H1 (cell line): ENCODE results near the gene TRIM50. TPM values are rescaled to one million over a fixed set of nuclear protein-coding genes. Genes with fewer than 3 reads are reported as not detected.

ENCODE experiments used
- CTCF ChIA-PET: fragments of 300-600 bp; sonication (Branson Sonifier 250); formaldehyde crosslinking; loops from one replicate; lab custom pipeline; 2021; ENCODE audit not compliant: partially characterized antibody; lab: Charles Lee
- POLR2A ChIA-PET: fragments of 300-600 bp; sonication (Branson Sonifier 250); formaldehyde crosslinking; loops from one replicate; lab custom pipeline; 2021; ENCODE audit warnings: inconsistent platforms; ENCODE audit not compliant: partially characterized antibody; lab: Charles Lee
- DNase-seq, 2 experiments: peaks; one replicate each; pipeline versions ENCODE4 v3.0.0 to v3.0.0-alpha.2; 2010 to 2022; ENCODE audit warnings: low spot score in 2 of 2, low read depth in 1 of 2, mixed read lengths in 1 of 2
- FAIRE-seq: peaks from 2 replicates; lab custom pipeline; 2011; peaks lifted over from hg19 to GRCh38; lab: Jason Lieb, UNC
- H2AFZ ChIP-seq: 2 replicates; pipeline ENCODE4 v1.8.1; 2012; ENCODE audit warnings: low read length, inconsistent platforms
- H2AK5ac ChIP-seq: 2 replicates; pipeline ENCODE4 v1.6.1; 2013; ENCODE audit warnings: low read depth, low read length
- H2BK120ac ChIP-seq: replicated peaks from 2 replicates; pipeline ENCODE3; 2013; ENCODE audit warnings: low read depth, low read length, inconsistent platforms
- H2BK12ac ChIP-seq: 2 replicates; pipeline ENCODE4 v1.6.1; 2013; ENCODE audit warnings: low read depth, low read length
- H2BK15ac ChIP-seq: 2 replicates; pipeline ENCODE4 v1.6.1; 2013; ENCODE audit warnings: low read length
- H2BK20ac ChIP-seq: 2 replicates; pipeline ENCODE4 v1.6.1; 2013; ENCODE audit warnings: low read length
- H2BK5ac ChIP-seq: 2 replicates; pipeline ENCODE4 v1.6.1; 2013; ENCODE audit warnings: low read depth, low read length
- H3K14ac ChIP-seq: 2 replicates; pipeline ENCODE4 v1.6.1; 2013; ENCODE audit warnings: inconsistent platforms; ENCODE audit not compliant: insufficient read length
- H3K18ac ChIP-seq: 2 replicates; pipeline ENCODE4 v1.6.1; 2013; ENCODE audit warnings: low read length; ENCODE audit errors: extremely low read depth
- H3K23ac ChIP-seq: 2 replicates; pipeline ENCODE4 v1.6.1; 2013; ENCODE audit warnings: inconsistent platforms; ENCODE audit not compliant: insufficient read length
- H3K23me2 ChIP-seq: 2 replicates; pipeline ENCODE4 v1.6.1; 2013; ENCODE audit warnings: low read depth, low read length
- H3K27ac ChIP-seq: 2 replicates; pipeline ENCODE4 v1.6.1; 2011; ENCODE audit warnings: low read depth, low read length, inconsistent platforms
- H3K27me3 ChIP-seq, 4 experiments: replicated peaks in 1 of 4; 1 replicate in 1 of 4; 2 replicates in 3 of 4; pipeline versions ENCODE4 v1.6.1 to v1.8.1; 2011 to 2013; ENCODE audit warnings: low read length in 3 of 4, mild to moderate bottlenecking in 3 of 4, inconsistent platforms in 2 of 4, mixed read lengths in 2 of 4, moderate library complexity in 1 of 4; ENCODE audit not compliant: control insufficient read depth in 3 of 4, insufficient read depth in 3 of 4; ENCODE audit errors: extremely low read depth in 1 of 4
- H3K36me3 ChIP-seq, 4 experiments: 2 replicates each; pipeline versions ENCODE4 v1.6.1 to v1.8.1; 2011 to 2013; ENCODE audit warnings: mild to moderate bottlenecking in 4 of 4, low read length in 3 of 4, moderate library complexity in 2 of 4, control low read depth in 1 of 4, inconsistent platforms in 1 of 4; ENCODE audit not compliant: insufficient read depth in 4 of 4, control insufficient read depth in 2 of 4
- H3K4ac ChIP-seq: replicated peaks from 2 replicates; pipeline ENCODE3; 2013; ENCODE audit warnings: low read length, low read depth, mixed read lengths, inconsistent platforms; ENCODE audit not compliant: insufficient read length
- H3K4me1 ChIP-seq, 4 experiments: replicated peaks in 1 of 4; 1 replicate in 1 of 4; 2 replicates in 3 of 4; pipeline versions ENCODE4 v1.6.1 to v1.8.1; 2011 to 2013; ENCODE audit warnings: low read length in 3 of 4, inconsistent platforms in 2 of 4, mixed read lengths in 1 of 4; ENCODE audit not compliant: insufficient read depth in 4 of 4, control insufficient read depth in 3 of 4
- H3K4me2 ChIP-seq, 2 experiments: 2 replicates each; pipeline versions ENCODE4 v1.6.1 to v1.8.1; 2011 to 2013; ENCODE audit warnings: low read depth in 2 of 2, low read length in 2 of 2, control low read depth in 1 of 2, inconsistent platforms in 1 of 2, mild to moderate bottlenecking in 1 of 2; ENCODE audit not compliant: insufficient read depth in 1 of 2
- H3K4me3 ChIP-seq, 4 experiments: fragments of 200-600, 300-600 bp in 1 of 4; sonication (generic), shearing (Covaris generic), sonication (Bioruptor Twin) in 1 of 4; 2 replicates each; pipeline versions ENCODE4 v1.5.1 to v1.8.1; 2011 to 2016; ENCODE audit warnings: low read length in 4 of 4, low read depth in 3 of 4, control low read depth in 2 of 4, inconsistent platforms in 2 of 4, mild to moderate bottlenecking in 2 of 4, mixed read lengths in 1 of 4, moderate library complexity in 1 of 4; ENCODE audit not compliant: insufficient read depth in 2 of 4; ENCODE audit errors: extremely low read depth in 1 of 4
- H3K56ac ChIP-seq: replicated peaks from 2 replicates; pipeline ENCODE3; 2013; ENCODE audit warnings: low read depth, mild to moderate bottlenecking, mixed read lengths, low read length, inconsistent platforms; ENCODE audit not compliant: insufficient read length
- H3K79me1 ChIP-seq: 2 replicates; pipeline ENCODE4 v1.6.1; 2013; ENCODE audit warnings: low read depth, low read length, control low read depth
- H3K79me2 ChIP-seq, 2 experiments: 2 replicates each; pipeline versions ENCODE4 v1.6.1 to v1.8.1; 2012 to 2013; ENCODE audit warnings: low read length in 2 of 2, mild to moderate bottlenecking in 2 of 2, inconsistent platforms in 1 of 2; ENCODE audit not compliant: insufficient read depth in 2 of 2, control insufficient read depth in 1 of 2
- H3K9ac ChIP-seq, 4 experiments: replicated peaks in 1 of 4; 1 replicate in 1 of 4; 2 replicates in 3 of 4; pipeline versions ENCODE4 v1.6.1 to v1.8.1; 2011 to 2013; ENCODE audit warnings: low read depth in 3 of 4, low read length in 3 of 4, control low read depth in 2 of 4, mild to moderate bottlenecking in 2 of 4, moderate library complexity in 2 of 4, inconsistent platforms in 1 of 4; ENCODE audit errors: extremely low read depth in 1 of 4
- H3K9me3 ChIP-seq, 2 experiments: 2 replicates each; pipeline versions ENCODE4 v1.6.1 to v1.8.1; 2012 to 2013; ENCODE audit warnings: mild to moderate bottlenecking in 2 of 2, moderate library complexity in 2 of 2, control low read depth in 1 of 2, inconsistent platforms in 1 of 2, low read depth in 1 of 2, low read length in 1 of 2, mixed read lengths in 1 of 2; ENCODE audit not compliant: insufficient read depth in 2 of 2
- H4K20me1 ChIP-seq, 2 experiments: replicated peaks in 1 of 2; 2 replicates each; pipeline versions ENCODE3 to v1.8.1; 2011 to 2013; ENCODE audit warnings: inconsistent platforms in 2 of 2, low read length in 2 of 2, mild to moderate bottlenecking in 1 of 2; ENCODE audit not compliant: insufficient read depth in 2 of 2, control insufficient read depth in 1 of 2
- H4K5ac ChIP-seq: 2 replicates; pipeline ENCODE4 v1.6.1; 2013; ENCODE audit warnings: low read length, low read depth, mixed read lengths, inconsistent platforms; ENCODE audit not compliant: insufficient read length
- H4K8ac ChIP-seq: 2 replicates; pipeline ENCODE4 v1.8.0; 2013; ENCODE audit warnings: mild to moderate bottlenecking, moderate library complexity, low read length, inconsistent platforms; ENCODE audit not compliant: insufficient read depth; ENCODE audit errors: extremely low read depth
- H4K91ac ChIP-seq: replicated peaks from 2 replicates; pipeline ENCODE3; 2013; ENCODE audit warnings: low read length, mixed read lengths, inconsistent platforms; ENCODE audit not compliant: insufficient read length
- CBX5 ChIP-seq: fragments of 300-800, 300-1000 bp; sonication (generic); IDR thresholded peaks from 2 replicates; pipeline ENCODE4 v1.7.1; 2016; ENCODE audit warnings: antibody characterized with exemption, low read length, low read depth
- CTBP2 ChIP-seq: IDR thresholded peaks from 2 replicates; pipeline ENCODE4 v1.7.0; 2011; ENCODE audit warnings: borderline replicate concordance, mild to moderate bottlenecking, moderate library complexity, mixed read lengths, low read length; ENCODE audit not compliant: insufficient read depth, insufficient read length
- HDAC2 ChIP-seq, 2 experiments: fragments of 300-600 bp in 1 of 2; sonication (generic) in 1 of 2; IDR thresholded peaks; 2 replicates each; pipeline ENCODE4 v1.6.1; 2011 to 2012; ENCODE audit warnings: low read depth in 2 of 2, low read length in 2 of 2, mild to moderate bottlenecking in 2 of 2, moderate library complexity in 2 of 2, borderline replicate concordance in 1 of 2, inconsistent platforms in 1 of 2
- WGBS, 2 experiments: shearing (Covaris generic) in 1 of 2; methylation state at CpG; one replicate each; pipeline versions ENCODE4 v1.1.6 to v1.1.7; 2013 to 2015; ENCODE audit warnings: low lambda C conversion rate in 2 of 2, mixed read lengths in 2 of 2, inconsistent platforms in 1 of 2, low coverage in 1 of 2, missing lambda C conversion rate in 1 of 2; ENCODE audit not compliant: insufficient replicate concordance in 2 of 2, insufficient coverage in 1 of 2, insufficient read length in 1 of 2; ENCODE audit errors: extremely low coverage in 1 of 2, missing lambda C conversion rate in 1 of 2; 5-methylcytosine and 5-hydroxymethylcytosine counted together
- polyA plus RNA-seq, 7 experiments: library from polyadenylated mRNA; depleted of rRNA in 3 of 7; stranded (reverse) in 5 of 7; unstranded in 2 of 7; fragments of >200 nt in 5 of 7; fragments of 200-250 nt in 2 of 7; gene quantifications; 1 replicate in 5 of 7; 2 replicates in 1 of 7; 4 replicates in 1 of 7; pipeline versions ENCODE4 v1.2.1 to v1.2.3, GENCODE V29; 2011 to 2013; ENCODE audit warnings: missing spikeins in 2 of 7, mixed read lengths in 2 of 7
- total RNA-seq: library from RNA; stranded (reverse); fragmentation: NEBNext Ultra II Directional; extraction: Animal tissue kit (Norgen Biotek cat#: 25700); gene quantifications from 2 replicates; pipeline ENCODE4 v1.2.1, GENCODE V29; 2021

Gene TRIM50
- total and polyA plus RNA-seq, 2 of the 8 experiments (the other 6 are each of a cell fraction or from before 2014, with no cell fraction given) = 0.12 TPM; not detected in 1

DNA sequence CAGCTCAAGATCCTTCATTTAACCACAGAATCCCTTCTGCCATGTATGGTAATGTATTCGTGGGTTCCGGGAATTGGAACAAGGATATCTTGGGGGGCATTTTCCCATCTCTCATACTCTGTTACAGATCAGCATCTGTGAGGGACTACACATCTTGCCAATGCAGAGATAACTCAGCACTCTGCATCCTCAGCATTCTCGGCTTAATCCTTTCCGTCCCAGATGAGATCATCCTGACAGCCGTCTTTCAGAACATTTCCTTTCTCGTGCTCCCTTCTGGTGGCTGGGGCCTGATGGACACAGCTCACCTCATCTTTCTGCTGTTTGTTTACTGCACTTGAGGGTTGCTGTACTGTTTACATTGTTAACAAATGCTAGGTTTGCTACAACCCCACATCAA lies 25.4 kb upstream of the TRIM50 start:
- H3K23ac ChIP-seq = no peak overlapping the region
- H3K9me3 ChIP-seq = no peaks in the 10 kb centered on the region
- H3K18ac ChIP-seq = no peak overlapping the region
- no peaks in the 10 kb centered on the region for H3K79me1 ChIP-seq
- no peaks in the 10 kb centered on the region for H3K23me2 ChIP-seq
- CTCF ChIA-PET = interaction anchor here (1.6 to 3.7 kb wide), 2 partner anchors 11 to 12 kb away, joined by 5 to 22 read pairs; no protein-coding TSS in a partner anchor
- H2BK5ac ChIP-seq = no peak overlapping the region
- no peak overlapping the region for H3K14ac ChIP-seq
- no peak overlapping the region for H2BK15ac ChIP-seq
- peaks cover 0 to 11% (median 0%) of the 10 kb centered on the region in 4 experiments; a peak in 3 of 7 replicates for H3K4me1 ChIP-seq
- no peak overlapping the region for H3K56ac ChIP-seq
- no peak overlapping the region for H3K4ac ChIP-seq
- no peak overlapping the region for H4K8ac ChIP-seq
- H3K36me3 ChIP-seq = no peaks in the 10 kb centered on the region
- no peak for FAIRE-seq
- TF ChIP-seq CBX5 (no peak), HDAC2 (IDR thresholded peaks at IDR 0.05; ENCODE audit: borderline replicate concordance in 1 of 2, low read depth in 2 of 2, low read length in 2 of 2) (no peak), CTBP2 (no peak)
- TF ChIP-seq, all 59 proteins: peak for 0
- H3K4me3 ChIP-seq = no peak overlapping the region
- no peaks in the 10 kb centered on the region for H4K20me1 ChIP-seq
- H2AK5ac ChIP-seq = no peak overlapping the region
- no peak overlapping the region for H2BK120ac ChIP-seq
- no peak overlapping the region for H2BK12ac ChIP-seq
- H3K9ac ChIP-seq = no peak overlapping the region
- H2BK20ac ChIP-seq = no peak overlapping the region
- H4K5ac ChIP-seq = no peak overlapping the region
- POLR2A ChIA-PET = interaction anchor here (1.4 kb wide), 1 partner anchor 10 kb away, joined by 4 read pairs; no protein-coding TSS in a partner anchor
- no peak overlapping the region for H4K91ac ChIP-seq
- no peaks in the 10 kb centered on the region for H3K79me2 ChIP-seq
- no peak overlapping the region for H3K27ac ChIP-seq
- H3K4me2 ChIP-seq = no peak overlapping the region
- no peak for DNase-seq
- H3K27me3 ChIP-seq = no peaks in the 10 kb centered on the region
- H2AFZ ChIP-seq = no peak overlapping the region
- WGBS, 2 experiments = 84% methylated on average over 6 of the region's 6 CpGs; no CpG with 5 or more reads in 1 of the 2 experiments
